GM18508 (cell line): ENCODE results near the gene DAZAP1.

ENCODE experiments used
- ATAC-seq: cut with Tn5 transposase; IDR thresholded peaks from one replicate; pipeline ENCODE4 v1.9.1; 2021; ENCODE audit warnings: moderate number of reproducible peaks; ENCODE audit not compliant: insufficient read depth, unreplicated experiment

The DAZAP1 gene

GRCh38 chr19:1392939-1393530, 14.4 kb upstream of the DAZAP1 start:
- no peak for ATAC-seq

DNA sequence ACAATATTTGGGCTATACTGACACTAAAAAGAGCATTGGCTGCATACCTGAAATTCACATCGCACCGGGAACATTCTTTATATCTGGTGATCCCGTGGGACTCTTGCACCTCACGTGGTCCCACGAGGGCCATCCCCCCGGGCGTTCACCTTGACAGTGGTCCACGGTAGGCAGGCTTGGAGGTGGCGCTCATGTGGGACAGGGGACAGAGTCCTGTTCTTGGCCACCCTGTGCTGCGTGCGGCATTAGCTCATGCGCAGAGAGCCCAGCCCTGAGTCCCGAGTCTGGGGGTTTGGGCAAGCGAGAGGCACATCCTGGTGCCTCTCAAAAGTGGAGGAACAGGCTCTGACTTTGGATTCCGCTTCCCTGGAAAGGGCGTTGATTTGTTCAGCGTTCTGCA, 13.5 kb upstream of the DAZAP1 start:
- no peak for ATAC-seq

GRCh38 chr19:1394252-1395193, 12.9 kb upstream of the DAZAP1 start:
- ATAC-seq: no peak

- no peak for ATAC-seq
Measured at GRCh38 chr19:1395194-1396018, 12.0 kb upstream of the DAZAP1 start.

DNA sequence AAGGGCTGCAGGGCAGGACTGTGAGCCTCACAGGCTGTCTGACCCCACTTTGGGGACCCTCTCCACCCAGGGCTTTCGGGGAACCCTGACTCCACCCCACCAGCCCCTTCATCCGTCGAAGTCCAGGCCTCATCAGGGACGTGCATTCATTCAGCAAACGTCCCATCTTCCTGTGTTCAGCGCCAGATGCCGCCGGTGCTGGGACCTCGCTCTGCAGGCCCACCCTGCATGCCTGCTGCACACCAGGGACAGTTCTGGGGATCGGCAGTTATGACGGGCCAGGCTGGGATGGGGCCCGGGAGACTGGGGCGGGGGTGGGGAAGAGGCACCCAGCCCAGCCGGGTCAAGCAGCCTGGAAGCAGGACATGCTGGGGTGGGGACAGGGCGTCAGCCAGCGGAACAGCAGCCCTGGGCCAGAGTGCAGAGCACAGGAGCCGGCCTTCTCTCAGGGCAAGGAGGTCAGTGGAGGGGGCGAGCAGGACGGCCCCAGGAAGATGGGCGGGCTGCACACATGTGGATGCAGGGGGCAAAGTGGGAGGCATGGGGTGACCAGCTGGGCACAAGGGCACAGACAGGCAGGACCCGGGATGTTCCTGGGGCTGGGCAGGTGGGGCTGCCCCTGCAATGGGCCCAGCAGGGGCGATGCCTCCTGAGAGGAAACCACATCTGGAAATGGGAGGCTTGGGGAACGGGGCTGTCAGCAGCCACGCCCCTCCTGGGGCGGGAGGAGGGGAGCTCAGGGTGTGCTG, 11.2 kb upstream of the DAZAP1 start:
- ATAC-seq: no peak

DNA sequence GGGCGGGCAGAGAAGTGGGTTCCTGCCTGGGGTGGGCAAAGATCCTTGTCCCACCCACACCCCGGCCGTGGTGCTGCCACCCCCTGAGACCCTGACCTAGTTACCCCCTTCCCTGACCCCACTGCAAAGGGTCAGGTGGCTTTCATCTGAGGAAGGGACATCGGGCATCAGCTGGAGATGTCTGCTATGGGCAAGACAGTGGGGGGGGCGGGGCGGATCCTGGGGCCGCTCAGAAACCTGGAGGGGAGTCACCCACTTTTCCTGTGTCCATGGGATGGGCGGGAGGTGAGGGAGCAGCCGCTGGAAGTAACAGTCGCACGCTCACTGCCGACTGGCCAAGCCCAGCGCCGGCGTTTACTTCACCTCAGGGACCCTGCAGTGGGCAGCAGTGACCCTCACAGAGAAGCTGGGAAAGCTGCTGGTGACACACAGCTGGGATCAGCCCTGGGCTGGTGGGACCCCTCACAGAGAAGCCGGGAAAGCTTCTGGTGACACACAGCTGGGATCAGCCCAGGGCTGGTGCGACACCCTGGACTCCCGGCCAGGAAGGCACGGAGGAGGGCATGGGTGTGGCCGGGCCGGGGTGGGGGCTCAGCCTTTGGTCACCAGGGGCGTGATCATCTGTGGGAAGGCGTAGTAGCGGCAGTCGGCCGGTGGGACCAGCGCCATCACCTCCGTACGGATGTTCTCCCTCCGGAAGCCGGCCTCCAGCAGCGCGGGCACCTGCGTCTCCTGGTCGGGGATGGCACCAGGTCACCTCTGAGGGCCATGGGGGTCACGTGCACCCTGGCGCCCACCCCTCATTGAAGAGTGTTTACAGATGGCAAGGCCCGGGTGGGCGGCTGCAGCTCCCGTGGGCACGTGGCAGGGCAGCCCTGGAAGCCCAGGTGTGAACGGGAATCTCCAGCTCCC, 10.4 kb upstream of the DAZAP1 start:
- ATAC-seq: no peak

- no peak for ATAC-seq
Measured at GRCh38 chr19:1397838-1398237, 9.5 kb upstream of the DAZAP1 start.

- ATAC-seq: no peak
Measured at GRCh38 chr19:1399079-1399478, 8.3 kb upstream of the DAZAP1 start.

DNA sequence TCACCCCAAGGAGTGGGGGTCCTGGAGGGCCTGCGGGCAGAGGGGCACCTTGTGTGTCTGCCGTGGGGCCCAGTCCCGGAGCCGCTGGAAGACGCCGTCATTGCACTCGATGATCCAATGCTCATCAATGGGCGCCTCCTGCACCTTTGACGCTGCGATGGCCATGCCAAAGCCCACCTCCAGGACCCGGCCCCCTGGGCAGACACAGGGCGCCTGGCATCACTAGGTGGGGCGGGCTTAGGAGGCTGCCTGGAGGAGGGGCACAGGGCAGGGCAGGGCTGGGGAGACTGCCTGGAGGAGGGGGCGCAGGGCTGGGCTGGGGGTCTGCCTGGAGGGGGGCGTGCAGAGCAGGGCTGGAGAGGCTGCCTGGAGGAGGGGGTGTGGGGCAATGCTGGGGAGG, 7.6 kb upstream of the DAZAP1 start:
- no peak for ATAC-seq

- ATAC-seq: no peak
Measured at GRCh38 chr19:1400281-1401137, 6.9 kb upstream of the DAZAP1 start.

GRCh38 chr19:1401138-1401888, 6.1 kb upstream of the DAZAP1 start, which contains the start of gene GAMT:
GAMT (minus strand) TSS chr19:1401542; CDS start chr19:1401476, 66 bp downstream.
- no peak for ATAC-seq

DNA sequence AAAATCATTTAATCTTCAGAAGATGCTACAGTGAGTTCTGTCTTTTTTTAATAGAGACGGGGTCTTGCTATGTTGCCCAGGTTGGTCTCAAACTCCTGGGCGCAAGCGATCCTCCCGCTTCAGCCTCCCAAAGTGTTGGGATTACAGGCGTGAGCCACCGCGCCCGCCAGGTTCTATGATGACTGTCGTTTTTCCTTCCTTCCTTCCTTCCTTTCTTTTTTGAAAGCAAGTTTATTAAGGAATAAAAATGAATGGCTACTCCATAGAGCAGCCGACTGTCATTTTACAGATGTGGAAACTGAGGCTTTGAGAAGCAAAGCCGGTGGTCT, 5.5 kb upstream of the DAZAP1 start:
- no peak for ATAC-seq

GRCh38 chr19:1402411-1403070, 4.8 kb upstream of the DAZAP1 start:
- no peak for ATAC-seq

DNA sequence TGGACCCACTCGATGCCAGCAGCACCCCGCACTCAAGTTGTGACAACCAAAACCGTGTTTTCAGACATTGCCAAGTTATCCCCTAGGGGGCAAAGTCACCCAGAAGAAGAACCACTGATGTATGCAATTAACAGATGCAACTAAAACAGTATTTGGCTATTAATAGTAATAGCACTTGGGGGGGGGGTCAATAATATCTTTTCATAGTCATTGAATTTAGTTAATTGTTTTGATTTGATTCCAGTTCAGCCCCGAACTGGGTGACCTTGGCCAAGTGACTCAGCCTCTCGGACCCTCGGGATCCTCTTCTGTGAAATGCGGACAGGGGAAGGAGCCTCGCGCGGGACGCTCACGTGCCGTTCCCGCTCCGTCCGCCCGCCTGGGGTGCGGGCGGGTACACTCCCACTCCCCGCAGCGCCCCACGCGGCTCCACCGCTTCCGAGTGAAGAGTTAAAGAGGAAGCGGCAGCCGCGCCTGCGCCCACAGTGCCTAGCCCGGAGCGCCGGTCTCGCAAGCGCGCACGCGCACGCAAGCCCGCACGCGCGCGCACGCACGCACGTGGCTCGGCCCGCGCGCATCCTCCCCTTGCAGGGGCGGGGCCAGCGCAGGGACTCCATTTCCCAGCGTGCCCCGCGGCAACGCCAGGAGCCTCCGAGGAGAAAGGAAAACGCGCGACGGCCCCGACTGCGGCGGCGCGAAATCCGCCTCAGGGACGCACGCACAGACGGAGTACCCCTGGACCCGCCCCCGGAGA, 435 bp upstream of the DAZAP1 start:
- peak; percentile 48 for ATAC-seq

DNA sequence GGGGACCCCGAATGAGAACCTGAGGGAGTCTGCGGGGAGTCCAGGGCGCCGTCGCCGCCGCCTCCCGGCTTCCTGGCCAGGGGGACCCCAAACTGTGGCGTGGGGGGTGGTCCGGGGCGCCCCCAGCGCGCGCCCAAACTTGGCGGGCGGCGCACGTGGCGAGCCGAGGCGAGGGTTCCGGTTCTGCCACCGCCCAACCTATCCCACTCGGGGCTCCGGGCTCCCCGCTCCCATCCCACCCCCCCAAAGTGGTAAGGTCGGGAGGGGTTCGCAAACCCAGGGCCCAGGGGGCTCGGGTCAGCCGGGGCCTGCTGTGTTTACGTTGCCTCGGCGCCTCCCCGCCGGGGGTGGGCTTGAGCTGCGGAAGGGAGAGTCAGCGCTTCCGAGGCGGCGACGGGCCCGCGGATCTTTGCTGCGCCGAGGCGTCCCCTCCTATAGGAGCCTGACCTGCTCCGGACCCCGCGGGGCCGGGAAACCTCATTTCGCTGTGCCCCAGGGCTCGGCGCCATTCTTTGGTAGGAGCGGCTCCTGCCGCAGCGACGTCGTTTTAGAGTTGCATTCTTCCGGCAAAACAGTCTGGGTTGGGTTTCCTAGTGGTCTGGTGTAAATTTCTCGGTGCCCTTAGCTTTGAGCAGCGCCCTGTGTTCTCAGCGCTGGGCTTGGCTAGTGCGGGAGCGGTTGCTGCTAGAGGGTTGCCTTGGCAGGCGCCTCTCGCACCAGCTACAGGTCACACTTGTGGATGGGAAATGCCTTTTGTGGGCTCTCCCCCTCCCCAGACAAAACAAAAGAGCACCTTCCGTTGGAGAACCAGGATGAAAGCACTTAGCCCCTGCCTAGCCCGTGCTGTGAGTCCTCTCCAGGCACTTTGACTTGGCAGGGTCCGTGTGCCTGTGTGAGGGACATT, 1.2 kb downstream of the DAZAP1 start:
- no peak for ATAC-seq
